Stimulated activated naive CD4-positive, alpha-beta T cell (primary cell): Measurements from ENCODE around the gene MASP2.
"Not testable (repeated sequence)": the region's sequence is repeated elsewhere in the genome, so short reads cannot be mapped to it uniquely, and the experiment has no call there.

Experiments used
- DNase-seq, 6 experiments: peaks; one replicate each; lab custom pipeline; 2025; lab: John Stamatoyannopoulos, UW

Gene MASP2

GRCh38 chr1:11046625-11047365, at the start of gene MASP2:
Gene MASP2, minus strand, starts transcription at chr1:11047239. Its CDS starts 32 bp downstream, at chr1:11047207.
- DNase-seq = no peak

- DNase-seq = not testable (repeated sequence)
Observed at GRCh38 chr1:11083784-11084183, 36.7 kb upstream of the MASP2 start.

DNA sequence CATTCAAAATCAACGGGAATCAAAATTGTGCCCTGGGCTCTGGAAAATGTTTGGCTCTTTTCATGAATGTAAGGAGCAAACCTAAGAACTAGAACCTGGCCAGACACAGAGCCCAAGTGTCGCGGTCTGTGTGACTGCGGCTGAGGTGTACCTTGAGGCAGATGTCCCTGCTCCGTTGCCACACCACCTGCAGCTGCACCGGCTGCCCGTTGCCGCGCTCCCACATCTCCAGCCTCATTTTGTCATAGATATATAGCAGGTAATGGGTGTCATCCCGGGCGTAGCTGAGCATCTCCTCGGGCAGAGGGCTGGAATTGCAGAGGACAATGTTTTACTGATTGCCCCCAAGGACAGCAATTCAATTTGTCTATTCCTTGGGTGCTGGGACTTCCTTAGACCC, 33.9 kb upstream of the MASP2 start:
- no peak for DNase-seq

DNA sequence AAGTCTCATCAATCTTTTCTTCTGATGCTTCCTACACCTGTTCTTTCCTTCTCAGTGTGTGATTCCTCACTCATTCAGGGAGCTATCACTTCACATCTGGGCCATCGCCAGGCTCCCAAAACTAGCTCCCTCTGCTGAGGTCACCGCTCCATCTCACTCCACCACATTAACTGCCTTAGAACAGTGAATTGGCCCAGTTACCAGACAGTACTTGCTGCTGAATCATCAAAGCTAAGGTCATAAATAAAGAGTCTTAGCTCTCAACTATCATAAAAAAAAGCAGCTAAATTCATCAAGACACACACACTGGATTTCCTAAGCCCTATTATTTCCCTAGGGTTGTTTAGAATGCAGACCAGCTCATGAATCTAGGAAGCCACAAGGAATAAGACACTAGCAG, 31.6 kb upstream of the MASP2 start:
- DNase-seq = no peak

DNA sequence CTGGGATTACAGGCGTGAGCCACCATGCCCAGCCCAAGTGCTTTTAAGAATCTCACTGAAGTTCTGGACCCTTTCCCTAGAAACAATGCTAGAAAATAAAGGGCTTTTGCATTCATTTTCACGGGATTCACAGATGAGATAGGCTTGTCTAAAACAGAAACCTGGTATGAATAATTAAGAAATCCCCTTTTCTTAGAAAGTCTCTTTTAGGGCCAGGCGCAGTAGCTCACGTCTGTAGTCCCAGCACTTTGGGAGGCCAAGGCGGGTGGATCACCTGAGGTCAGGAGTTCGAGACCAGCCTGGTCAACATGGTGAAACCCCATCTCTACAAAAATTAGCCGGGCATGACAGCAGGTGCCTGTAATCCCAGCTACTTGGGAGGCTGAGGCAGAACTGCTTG, 26.4 kb upstream of the MASP2 start:
- not testable (repeated sequence) for DNase-seq

DNA sequence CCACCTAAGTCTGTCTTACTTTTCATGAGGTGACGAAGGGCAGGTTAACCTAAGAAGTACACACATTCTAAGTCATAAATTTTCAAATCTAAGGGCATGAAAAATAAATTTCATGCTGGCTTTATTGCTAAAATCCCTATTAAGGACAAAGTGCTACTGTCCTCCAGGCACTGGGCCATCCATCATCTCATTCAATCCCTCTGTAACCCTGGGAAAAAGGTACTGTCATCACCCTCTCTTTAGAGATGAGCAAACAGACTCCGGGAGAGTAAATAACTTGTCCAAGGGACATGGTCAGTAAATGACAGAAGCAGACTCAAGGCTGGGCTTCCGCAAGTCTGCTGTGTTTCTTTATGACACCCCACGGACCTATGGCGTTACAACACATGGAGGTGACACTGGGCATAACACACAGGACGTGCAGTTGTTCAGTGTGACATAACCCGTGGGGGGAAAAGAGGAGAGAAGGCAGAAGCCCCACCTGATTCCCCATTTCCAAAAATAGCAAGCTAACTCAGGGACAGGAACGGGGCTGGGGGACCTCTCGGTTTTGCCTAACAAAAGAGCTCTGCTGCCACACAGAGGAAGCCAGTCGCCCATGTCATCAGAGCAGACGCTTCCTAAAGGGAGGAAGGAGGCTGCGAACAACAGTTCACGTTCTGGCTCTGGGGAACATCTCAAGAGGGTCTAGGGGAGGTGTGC, 25.3 kb upstream of the MASP2 start:
- DNase-seq = no peak

DNA sequence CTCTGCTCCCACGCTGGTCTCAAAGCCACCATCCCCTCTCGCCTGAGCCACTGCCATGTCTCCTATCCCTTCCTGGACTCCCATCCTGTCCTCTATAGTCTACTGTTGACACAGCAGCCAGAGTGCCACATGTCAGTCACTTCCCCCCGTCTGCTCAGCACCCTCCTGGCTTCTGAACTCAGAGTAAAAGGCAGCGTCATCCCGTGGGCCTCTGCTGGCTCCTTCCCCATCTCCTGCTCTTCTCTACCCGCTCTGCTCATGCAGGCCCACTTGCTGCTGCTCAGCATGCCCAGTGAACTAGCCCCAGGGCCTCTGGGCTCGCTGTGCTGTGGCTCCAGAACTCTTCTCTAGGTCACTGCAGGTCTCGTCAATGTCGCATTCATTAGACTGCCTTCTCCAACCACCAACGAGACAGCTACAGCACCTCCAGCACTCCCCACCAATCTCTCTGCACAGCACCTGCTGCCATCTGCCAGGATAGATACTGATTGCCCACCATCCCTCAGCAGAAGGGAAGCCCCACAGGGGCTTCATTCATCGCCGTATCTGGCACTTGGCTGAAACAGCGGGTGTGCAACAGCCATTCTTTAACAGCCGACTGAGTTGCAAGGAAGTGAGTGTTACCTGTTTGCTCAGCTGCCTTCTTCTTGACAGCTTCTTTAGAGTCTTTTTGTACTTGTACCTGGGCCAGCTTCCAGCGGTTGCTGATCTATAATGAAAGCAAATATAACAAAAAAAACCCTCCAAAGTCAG, 24.6 kb upstream of the MASP2 start:
- DNase-seq = no peak

DNA sequence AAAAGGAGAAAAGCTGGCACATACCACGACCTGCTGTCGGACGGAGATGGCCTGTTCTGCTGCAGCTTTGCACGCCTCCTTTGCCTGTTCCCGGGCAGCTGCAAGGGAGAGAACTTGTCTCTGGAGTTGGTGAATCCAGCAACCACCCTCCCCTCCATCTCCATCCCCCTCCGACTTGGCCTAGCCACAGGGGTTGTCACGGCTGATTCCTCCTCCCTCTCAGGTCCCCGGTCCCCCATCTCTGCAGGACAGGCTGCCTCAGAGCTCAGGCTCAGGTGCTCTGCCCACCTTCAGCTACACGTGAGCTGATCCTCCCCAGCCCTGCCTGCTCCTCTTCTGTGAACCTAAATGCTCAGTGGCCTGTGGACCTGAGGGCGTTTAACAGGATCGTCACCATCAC, 23.8 kb upstream of the MASP2 start:
- DNase-seq = no peak

DNA sequence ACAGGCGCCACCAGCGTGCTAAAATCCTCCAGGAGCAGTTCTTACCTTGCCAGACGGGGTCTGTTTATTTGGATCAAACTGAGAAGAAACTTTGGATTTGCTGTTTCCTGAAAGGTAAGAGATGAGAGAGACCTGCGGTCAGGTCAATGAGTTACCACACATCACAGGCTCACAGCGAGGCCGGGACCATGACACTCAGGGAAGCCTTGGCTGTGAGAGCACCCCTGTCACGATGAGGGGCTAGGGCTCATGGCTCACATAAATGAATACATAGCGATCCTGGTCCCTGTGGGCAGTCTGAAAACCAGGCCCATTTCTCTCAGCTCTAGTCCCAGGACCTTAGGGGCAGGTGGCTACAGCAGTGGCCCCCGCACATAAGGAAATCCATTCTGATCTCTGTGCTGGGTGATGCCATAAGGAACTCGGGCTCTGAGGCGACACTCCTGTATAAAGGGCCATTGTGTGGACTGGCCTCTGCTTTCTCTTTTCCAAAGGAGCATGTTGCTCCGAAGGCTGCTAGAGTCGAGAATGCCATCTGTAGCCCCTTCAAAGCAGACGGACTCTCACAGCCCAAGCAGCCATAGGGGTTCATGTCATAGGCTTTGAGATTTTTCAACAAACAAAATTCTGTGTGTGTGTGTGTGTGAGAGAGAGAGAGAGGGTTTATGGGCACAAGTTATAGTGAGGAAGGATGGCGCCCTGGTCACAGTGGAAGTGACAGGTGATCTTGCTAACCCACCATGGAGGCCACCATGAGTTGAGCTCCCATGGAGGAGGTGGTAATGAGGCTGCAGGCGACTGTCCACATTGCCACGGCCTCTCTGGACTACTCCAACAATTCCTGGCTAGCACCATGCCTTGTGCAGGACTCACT, 21.8 kb upstream of the MASP2 start:
- DNase-seq = no peak

DNA sequence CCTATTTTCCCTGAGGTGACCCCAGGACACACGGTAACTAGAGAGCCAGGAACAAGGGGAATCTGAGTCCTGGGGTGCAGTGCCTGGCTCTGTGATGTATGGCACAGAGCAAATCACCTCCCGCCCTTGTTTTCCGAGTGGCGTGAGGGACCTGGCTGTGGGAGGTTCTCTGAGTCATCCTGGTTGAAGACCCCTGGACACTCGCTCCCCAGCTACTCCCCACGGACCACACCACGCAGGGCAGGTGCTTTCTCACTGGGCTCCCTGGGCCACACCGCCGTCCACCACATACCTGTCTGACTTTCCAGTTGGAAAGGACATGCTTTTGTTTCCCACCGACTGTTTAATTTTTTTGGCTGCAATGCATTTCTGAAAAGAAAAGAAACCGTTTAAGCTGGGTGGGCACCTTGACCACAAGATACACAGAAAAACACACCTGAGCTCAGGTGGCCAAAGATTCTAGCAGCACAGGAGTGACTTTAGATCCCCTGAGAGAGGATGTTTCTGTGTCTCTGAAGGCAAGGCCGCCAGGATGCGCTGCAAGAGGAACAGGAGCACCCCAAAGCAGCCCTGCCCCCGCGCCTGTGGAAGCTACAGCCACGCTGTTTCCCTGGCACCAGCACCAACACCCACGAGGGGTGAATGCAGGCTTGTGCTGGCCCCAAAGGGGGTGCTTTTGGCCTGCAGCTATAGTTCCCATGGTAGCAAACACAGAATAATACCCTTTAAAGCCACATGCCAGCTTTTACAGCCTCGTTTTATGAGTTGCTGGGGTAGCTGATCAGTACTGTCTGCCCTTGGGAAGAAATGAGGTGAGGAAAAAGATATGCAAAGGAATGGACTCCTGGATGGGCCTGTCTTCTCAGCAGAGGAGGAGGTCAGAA, 20.9 kb upstream of the MASP2 start:
- DNase-seq = no peak

DNA sequence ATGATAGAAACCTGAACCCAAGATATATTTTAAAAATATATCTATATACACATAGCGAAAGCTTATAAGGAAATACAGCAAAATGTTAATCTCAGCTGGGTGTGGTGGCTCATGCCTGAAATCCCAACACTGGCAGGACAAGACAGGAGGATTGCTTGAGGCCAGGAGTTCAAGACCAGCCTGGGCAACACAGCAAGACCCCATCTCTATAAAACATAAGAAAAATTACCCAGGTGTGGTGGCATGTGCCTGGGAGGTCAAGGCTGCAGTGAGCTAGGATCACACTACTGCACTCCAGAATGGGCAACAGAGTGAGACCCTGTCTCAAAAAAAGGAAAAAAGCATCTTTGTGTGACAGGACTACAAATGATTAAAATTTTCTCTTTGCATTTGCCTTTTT, 18.8 kb upstream of the MASP2 start:
- DNase-seq = no peak

DNA sequence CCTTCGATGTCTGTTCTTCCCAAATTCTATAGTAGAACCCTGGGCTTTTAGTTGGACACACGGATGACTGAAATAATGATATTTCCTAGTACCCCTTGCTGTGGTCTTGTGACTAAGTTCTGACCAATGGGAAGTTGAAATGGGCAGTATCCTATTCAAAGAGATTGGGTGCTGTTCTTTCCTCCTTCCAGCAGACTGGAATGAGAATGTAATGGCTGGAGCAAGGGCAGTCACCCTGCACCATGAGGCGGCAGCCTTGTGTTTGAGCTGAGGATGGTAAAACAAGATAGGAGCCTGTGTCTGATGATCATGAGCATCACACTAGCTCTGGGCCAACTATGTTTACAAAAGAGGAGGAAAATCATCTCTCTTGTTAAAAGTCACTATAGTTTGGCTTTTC, 17.9 kb upstream of the MASP2 start:
- DNase-seq = no peak

DNA sequence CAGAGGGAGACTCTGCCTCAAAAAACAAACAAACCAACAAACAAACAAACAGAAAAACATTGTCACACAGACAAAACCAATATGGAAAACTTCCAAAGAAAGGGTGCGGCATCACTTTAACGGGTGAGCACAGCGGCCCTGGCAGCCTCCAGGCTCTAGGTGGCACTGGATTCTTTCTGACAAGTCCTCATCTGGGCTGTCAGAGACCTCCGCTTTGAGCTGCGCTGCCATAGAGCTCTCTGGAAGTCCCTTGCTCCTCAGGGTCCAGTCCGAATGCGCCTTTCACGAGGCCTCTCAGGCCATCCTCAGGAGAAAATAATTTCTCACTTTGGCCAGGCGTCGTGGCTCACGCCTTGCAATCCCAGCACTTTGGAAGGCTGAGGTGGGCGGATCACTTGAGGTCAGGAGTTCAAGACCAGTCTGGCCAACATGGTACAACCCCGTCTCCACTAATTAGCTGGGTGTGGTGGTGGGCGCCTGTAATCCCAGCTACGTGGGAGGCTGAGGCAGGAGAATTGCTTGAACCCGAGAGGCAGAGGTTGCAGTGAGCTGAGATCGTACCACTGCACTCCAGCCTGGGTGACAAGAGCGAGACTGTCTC, 17.0 kb upstream of the MASP2 start:
- DNase-seq = not testable (repeated sequence)

DNA sequence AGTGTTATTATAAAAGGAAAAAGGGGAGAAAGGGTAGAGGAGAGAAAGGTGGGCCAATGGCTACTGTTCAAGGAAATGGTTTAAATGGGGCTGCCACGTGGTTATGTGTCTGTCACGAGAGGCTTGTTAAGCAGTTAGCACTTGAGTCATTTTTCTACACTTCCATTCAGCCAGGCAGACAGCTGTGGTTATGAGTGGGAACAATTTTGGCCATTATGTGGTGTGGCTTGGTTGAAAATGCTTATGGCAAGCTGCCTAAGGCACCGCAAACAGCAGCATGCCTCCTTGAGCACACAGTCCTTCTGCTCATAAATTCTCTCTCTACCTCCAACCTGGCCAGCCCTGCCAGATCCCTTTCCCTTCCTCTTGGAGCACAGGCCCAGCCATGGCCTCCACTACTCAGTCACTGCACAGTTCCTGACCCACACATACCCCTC, 15.9 kb upstream of the MASP2 start:
- no peak for DNase-seq

GRCh38 chr1:11061652-11062365, 14.8 kb upstream of the MASP2 start:
- DNase-seq = no peak

- peak; percentile 81 to 91 (median 85) for DNase-seq
Observed at GRCh38 chr1:11059968-11060830, 13.2 kb upstream of the MASP2 start, which contains the start of gene SRM. Gene SRM, minus strand, starts transcription at chr1:11060018. Its CDS starts 75 bp downstream, at chr1:11059943.

- DNase-seq = peak in 2 of 6 experiments; percentile 40 to 65
Observed at GRCh38 chr1:11059155-11059967, 12.3 kb upstream of the MASP2 start.
